ENCODE data around the gene ATOSB.

The ATOSB gene, protein sequence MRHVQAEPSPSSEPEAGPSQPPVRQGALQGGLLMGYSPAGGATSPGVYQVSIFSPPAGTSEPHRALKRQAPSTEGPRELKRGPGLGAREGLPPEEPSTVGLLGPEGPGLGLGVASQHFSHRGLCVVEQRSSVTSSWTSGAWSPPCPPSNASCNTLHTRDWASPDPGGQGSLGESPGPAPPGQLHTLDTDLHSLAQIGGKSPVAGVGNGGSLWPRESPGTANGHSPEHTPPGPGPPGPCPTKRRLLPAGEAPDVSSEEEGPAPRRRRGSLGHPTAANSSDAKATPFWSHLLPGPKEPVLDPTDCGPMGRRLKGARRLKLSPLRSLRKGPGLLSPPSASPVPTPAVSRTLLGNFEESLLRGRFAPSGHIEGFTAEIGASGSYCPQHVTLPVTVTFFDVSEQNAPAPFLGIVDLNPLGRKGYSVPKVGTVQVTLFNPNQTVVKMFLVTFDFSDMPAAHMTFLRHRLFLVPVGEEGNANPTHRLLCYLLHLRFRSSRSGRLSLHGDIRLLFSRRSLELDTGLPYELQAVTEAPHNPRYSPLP

DNA sequence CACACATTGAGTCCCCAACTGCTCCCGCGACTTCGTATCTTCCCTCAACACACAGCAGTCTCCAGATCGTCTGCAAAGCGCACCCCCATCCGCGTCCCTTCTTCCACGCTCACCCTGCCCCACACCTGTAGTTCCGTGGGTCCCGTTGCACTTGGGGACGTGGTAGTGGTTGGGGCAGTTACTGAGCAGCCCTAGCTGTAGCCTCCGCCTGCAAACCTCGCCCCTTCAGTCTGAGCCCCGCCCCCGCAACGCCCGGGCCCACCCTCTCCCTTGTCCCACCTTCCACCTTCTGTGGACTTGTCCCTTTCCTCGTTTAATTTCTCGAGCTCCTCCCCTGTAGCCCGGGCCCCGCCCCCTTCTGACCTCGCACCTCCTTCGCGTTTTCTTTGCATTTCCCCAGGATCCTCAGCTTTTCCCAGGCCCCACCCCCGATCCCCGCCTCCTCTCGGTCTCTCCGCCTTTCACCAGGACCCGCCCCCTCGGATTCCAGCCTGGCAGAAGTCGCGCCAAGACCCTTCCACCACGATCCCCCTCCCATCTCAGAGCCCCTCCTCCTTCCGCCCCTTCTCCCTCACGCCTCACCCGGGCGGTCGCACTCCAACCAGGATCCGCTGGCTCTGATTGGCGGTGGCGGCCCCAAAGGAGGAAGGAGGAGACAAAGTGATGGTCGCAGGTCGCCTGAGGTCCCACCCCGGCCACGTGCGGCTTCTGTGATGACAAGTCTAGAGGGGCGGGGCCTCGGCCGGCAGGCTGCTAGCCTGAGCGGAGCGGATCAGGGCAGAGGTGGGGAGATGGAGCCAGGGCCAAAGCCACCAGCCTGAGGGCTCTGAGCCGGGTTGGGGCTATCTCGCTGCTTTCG lies at the start of gene ATOSB:
ATOSB (minus strand) TSS at position 183 of the 859 bp plus-strand sequence. CDS start 7,588 bp downstream, outside the sequence.
- peak within 1 kb of the TSS; percentile 92 for H3K27ac ChIP-seq
- TF ChIP-seq, protein P1, sequence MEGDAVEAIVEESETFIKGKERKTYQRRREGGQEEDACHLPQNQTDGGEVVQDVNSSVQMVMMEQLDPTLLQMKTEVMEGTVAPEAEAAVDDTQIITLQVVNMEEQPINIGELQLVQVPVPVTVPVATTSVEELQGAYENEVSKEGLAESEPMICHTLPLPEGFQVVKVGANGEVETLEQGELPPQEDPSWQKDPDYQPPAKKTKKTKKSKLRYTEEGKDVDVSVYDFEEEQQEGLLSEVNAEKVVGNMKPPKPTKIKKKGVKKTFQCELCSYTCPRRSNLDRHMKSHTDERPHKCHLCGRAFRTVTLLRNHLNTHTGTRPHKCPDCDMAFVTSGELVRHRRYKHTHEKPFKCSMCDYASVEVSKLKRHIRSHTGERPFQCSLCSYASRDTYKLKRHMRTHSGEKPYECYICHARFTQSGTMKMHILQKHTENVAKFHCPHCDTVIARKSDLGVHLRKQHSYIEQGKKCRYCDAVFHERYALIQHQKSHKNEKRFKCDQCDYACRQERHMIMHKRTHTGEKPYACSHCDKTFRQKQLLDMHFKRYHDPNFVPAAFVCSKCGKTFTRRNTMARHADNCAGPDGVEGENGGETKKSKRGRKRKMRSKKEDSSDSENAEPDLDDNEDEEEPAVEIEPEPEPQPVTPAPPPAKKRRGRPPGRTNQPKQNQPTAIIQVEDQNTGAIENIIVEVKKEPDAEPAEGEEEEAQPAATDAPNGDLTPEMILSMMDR (IDR thresholded peaks at IDR 0.05) = no peak
- TF ChIP-seq ZFX (IDR thresholded peaks at IDR 0.05; ENCODE audit: borderline replicate concordance) = no peak

DNA sequence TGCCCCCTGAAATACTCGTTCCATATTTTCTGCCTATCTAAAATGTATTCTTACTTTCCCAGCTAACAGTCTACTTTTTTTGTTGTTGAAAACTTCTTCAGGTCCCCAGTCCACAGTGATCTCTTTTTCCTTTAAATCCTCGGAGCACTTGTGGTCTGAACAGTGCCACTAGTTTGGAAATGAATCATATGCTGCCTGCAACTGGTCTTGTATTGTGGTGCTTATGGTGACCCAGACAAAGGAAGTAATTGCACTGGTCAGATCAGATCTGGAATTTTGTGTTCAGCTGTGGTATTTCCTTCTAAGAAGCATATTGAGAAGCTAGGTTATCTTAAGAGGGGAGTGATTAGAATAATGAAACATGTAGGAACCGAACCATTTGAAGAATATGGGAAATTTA lies 49.0 kb upstream of the ATOSB start:
- TF ChIP-seq, protein P1 (IDR thresholded peaks at IDR 0.05) = no peak
- TF ChIP-seq ZFX (IDR thresholded peaks at IDR 0.05; ENCODE audit: borderline replicate concordance) = no peak
- H3K27ac ChIP-seq = peak overlapping the region; percentile 90

DNA sequence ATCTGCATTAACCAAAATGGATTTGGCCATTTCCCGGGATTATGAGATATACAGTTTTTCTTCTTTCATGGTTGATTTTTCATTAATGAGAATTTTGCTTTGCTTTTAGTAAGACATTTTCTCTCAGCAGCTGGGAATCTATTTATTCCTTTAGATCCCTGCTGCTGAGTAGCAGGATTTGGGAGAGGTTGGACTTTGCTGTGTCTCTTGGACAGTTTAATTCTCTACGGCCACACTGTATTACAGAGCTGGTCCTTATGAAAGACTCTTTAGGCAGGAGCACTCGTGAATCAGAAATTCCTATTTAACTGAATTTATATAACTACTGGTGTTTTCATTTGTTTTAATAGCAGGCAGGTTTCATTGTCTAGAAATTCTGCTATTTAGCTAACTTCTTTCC lies 47.8 kb upstream of the ATOSB start:
- TF ChIP-seq ZFX (IDR thresholded peaks at IDR 0.05; ENCODE audit: borderline replicate concordance) = no peak
- TF ChIP-seq, protein P1 (IDR thresholded peaks at IDR 0.05) = no peak

DNA sequence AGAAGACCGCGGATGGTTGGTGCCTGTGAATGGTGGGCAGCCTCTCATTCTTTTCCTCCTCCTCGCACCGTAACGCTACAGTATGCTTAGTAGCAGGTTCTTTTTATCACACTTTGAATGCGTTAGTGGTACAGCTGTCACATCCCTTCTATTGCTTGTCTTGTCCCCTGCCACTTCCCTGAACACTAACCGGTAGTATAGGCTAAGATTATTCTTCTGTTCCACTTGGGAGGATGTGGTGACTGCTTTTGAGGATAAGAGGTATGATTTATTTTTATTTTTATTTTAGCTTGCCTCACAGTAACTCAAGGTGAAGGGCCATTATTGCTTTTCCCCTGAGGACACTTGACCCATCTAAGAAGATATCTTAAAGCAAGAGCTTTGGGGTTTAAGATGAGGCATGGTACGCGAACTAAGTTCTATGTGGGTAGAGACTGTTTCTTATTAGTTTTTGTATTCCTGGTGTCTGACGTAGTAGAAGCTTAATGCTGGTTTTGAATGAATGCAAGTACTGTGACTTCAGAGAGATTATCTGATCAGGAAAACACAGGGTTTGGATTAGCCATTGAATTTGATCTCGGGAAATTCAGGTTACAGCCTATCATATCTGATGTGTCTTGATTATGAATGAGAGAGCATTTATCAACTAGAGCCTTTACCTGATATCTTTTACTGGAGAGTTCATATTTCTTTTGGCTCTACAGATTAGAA lies 47.1 kb upstream of the ATOSB start:
- H3K27ac ChIP-seq = peak overlapping the region; percentile 90
- no peak for TF ChIP-seq ZFX (IDR thresholded peaks at IDR 0.05; ENCODE audit: borderline replicate concordance)
- TF ChIP-seq, protein P1 (IDR thresholded peaks at IDR 0.05) = no peak

More for the DNA sequence above, 47.8 kb upstream of the ATOSB start:
- H3K27ac ChIP-seq = peak overlapping the region; percentile 90

DNA sequence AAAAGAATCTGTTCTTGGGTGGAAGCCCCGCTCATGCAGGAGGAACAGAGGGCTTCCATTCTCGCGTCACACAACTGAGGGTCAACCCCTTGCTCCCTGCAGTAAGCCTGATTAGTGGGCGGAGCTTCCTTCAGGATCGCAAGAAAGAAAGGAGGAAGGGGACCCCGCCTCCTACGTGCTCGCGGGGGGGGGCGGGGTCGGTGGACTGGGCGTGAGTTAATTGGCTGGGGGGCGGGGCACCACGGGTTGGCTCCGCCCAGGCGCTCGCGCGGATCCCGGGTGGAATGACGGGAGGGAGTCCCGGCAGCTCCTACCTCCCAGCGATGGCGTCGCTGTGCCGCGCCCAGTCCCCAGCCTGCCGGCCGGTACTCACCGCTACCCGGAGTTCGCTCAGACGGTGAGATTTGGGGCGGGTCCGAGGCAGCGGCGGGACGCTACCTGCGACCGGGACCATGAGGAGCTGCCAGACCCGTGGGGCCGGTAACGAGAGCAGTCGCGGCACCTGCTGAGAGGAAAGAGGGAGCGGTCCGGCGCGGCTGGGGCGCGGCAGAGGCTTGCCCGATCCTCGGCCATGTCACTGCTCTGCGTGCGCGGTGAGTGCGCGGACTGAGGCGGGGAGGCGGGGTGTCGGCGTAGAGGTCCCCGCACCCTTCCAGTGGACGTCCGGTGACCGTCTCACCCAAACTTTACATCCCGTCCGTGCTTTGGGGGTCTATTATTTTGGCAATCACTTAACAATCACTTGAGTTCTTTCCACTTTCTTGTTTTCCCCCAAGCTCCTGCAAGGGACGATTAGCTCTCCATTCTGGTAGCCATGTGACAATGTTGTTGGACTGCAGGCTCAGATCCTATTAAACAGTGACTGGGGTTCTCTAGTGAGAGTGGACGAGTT lies 46.3 kb upstream of the ATOSB start, which contains the start of gene UNC13B:
UNC13B (plus strand) TSS at position 297 of the 892 bp plus-strand sequence; CDS start at position 572, 275 bp downstream.
- TF ChIP-seq, protein P1 (IDR thresholded peaks at IDR 0.05) = peak; percentile 49
- TF ChIP-seq ZFX (IDR thresholded peaks at IDR 0.05; ENCODE audit: borderline replicate concordance) = no peak
- peak within 1 kb of the TSS; percentile 90 for H3K27ac ChIP-seq

Measured in 22Rv1 (cell line).